A673 (cell line): ENCODE data around the gene DCC. TPM values are rescaled to one million over a fixed set of nuclear protein-coding genes. Genes with fewer than 3 reads are reported as not detected.

Experiments
- BruUV-seq: library from RNA; stranded (reverse); fragments of 400-500 nt; replicated peaks from 2 replicates; lab custom pipeline; 2021; lab: Mats Ljungman, UMichigan
- CTCF ChIA-PET: fragments of 300-600 bp; sonication (Branson Sonifier 250); formaldehyde crosslinking; loops from one replicate; lab custom pipeline; 2022; ENCODE audit warnings: antibody characterized with exemption; lab: Charles Lee
- POLR2A ChIA-PET: fragments of 300-600 bp; sonication (Branson Sonifier 250); formaldehyde crosslinking; loops from one replicate; lab custom pipeline; 2022; ENCODE audit warnings: antibody characterized with exemption; ENCODE audit not compliant: low non-redundant PET; lab: Charles Lee
- DNase-seq: peaks from one replicate; pipeline ENCODE4 v3.0.0-alpha.2; 2015; ENCODE audit warnings: low spot score
- H3K27ac ChIP-seq: fragments of 200-600 bp; sonication (generic); 2 replicates; pipeline ENCODE4 v1.5.1; 2016; ENCODE audit warnings: mixed run types, low read depth, mild to moderate bottlenecking, mixed read lengths, antibody characterized with exemption, low read length; ENCODE audit not compliant: poor library complexity, severe bottlenecking
- H3K27me3 ChIP-seq: fragments of 200-600 bp; sonication (generic); replicated peaks from 2 replicates; pipeline ENCODE4 v1.6.1; 2017; ENCODE audit warnings: mixed run types, low read depth, mild to moderate bottlenecking, mixed read lengths, antibody characterized with exemption, low read length; ENCODE audit not compliant: insufficient read depth, poor library complexity
- H3K36me3 ChIP-seq: fragments of 200-600 bp; sonication (generic); 2 replicates; pipeline ENCODE4 v1.6.1; 2016; ENCODE audit warnings: mixed run types, mild to moderate bottlenecking, mixed read lengths, antibody characterized with exemption, low read length; ENCODE audit not compliant: insufficient read depth, poor library complexity, severe bottlenecking
- H3K4me1 ChIP-seq: fragments of 200-600 bp; sonication (generic); 2 replicates; pipeline ENCODE4 v1.6.1; 2017; ENCODE audit warnings: mixed run types, mild to moderate bottlenecking, mixed read lengths, antibody characterized with exemption, low read length; ENCODE audit not compliant: insufficient read depth, poor library complexity, severe bottlenecking
- H3K4me3 ChIP-seq: fragments of 200-600 bp; sonication (generic); 2 replicates; pipeline ENCODE4 v1.5.1; 2016; ENCODE audit warnings: low read depth, mixed run types, mild to moderate bottlenecking, mixed read lengths, low read length; ENCODE audit not compliant: poor library complexity, severe bottlenecking
- H3K9me3 ChIP-seq: fragments of 200-600 bp; sonication (generic); 2 replicates; pipeline ENCODE4 v1.6.1; 2016; ENCODE audit warnings: mixed run types, low read depth, mild to moderate bottlenecking, mixed read lengths, antibody characterized with exemption, low read length; ENCODE audit not compliant: poor library complexity, severe bottlenecking
- EZH2 ChIP-seq: fragments of 200-600 bp; sonication (generic); IDR thresholded peaks from 2 replicates; pipeline ENCODE4 v1.6.1; 2017; ENCODE audit warnings: borderline replicate concordance, low read depth, mild to moderate bottlenecking, mixed read lengths, antibody characterized with exemption, low read length; ENCODE audit not compliant: poor library complexity, severe bottlenecking
- intact Hi-C: fragments of 100-400 bp; cut with micrococcal nuclease; formaldehyde crosslinking; loops from one replicate; pipeline ENCODE4 v1.10.0; 2022; ENCODE audit not compliant: unreplicated experiment
- total RNA-seq: library from RNA; stranded (reverse); gene quantifications from 2 replicates; pipeline ENCODE4 v1.2.3, GENCODE V29; 2021
- TF ChIP-seq, protein P1 (sequence below): fragments of 300-800, 200-600 bp; sonication (generic); conservative IDR thresholded peaks from 2 replicates; pipeline ENCODE4 v1.5.1; 2017; ENCODE audit warnings: low read depth, mild to moderate bottlenecking, antibody characterized with exemption, low read length, moderate library complexity, mixed read lengths

The DCC gene
- total RNA-seq, 1 experiment from 2014 or later: 93.0 TPM

DNA sequence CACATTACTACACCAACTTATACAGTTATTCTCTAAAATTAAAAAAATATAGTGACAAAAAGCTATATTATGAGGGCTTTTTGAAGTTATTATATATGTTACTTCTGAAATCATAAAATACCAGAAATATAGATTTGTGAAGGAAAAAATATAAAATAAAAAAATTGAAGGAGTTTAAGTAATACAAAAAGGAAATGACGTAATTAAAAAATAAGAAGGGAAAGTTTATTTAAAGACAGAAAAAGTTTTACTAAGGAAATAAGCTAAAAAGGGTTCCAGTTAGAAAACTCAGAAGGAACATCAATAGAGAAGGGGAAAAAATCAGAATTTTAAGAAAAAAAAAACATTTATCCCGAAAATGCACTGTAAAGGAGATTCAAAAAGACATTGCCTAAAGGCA is 1187.4 kb downstream of the DCC start:
- CTCF ChIA-PET: no interaction called here

DNA sequence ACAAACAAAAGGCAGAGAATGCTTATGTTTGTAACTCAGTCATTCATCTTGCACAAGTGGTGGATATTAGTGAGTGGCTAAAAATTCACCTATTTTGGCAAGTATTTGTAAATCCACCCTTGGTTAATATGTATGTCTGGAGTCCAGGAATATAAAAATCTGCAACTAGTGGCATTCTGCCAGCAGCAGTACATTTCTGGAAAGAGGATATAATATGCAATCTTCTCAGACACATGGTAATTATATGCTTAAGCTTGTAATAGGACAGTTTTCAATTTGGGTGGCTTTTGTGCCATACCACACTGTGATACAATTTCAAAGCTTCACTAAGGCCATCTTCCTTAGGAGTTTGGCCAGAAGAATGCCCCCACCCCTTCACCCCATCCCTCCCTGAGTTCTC is 1191.2 kb downstream of the DCC start:
- Histone ChIP-seq H3K27ac (no peak overlapping the region), H3K4me1 (peaks cover 12% of the 10 kb centered on the region), H3K4me3 (no peak overlapping the region), H3K27me3 (no peaks in the 10 kb centered on the region), H3K36me3 (no peaks in the 10 kb centered on the region), H3K9me3 (no peaks in the 10 kb centered on the region)
- ChIA-PET POLR2A (no interaction called here), CTCF (no interaction called here)
- BruUV-seq: TSS peak; percentile 12
- TF ChIP-seq EZH2: no peak
- TF ChIP-seq, protein P1, sequence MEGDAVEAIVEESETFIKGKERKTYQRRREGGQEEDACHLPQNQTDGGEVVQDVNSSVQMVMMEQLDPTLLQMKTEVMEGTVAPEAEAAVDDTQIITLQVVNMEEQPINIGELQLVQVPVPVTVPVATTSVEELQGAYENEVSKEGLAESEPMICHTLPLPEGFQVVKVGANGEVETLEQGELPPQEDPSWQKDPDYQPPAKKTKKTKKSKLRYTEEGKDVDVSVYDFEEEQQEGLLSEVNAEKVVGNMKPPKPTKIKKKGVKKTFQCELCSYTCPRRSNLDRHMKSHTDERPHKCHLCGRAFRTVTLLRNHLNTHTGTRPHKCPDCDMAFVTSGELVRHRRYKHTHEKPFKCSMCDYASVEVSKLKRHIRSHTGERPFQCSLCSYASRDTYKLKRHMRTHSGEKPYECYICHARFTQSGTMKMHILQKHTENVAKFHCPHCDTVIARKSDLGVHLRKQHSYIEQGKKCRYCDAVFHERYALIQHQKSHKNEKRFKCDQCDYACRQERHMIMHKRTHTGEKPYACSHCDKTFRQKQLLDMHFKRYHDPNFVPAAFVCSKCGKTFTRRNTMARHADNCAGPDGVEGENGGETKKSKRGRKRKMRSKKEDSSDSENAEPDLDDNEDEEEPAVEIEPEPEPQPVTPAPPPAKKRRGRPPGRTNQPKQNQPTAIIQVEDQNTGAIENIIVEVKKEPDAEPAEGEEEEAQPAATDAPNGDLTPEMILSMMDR: no peak
- intact Hi-C loops: no loop called here
- peak; percentile 10 for DNase-seq

More for the DNA sequence above, 1187.4 kb downstream of the DCC start:
- Histone ChIP-seq H3K4me1 (peaks cover 12% of the 10 kb centered on the region), H3K36me3 (no peaks in the 10 kb centered on the region), H3K4me3 (no peak overlapping the region), H3K27me3 (no peaks in the 10 kb centered on the region), H3K9me3 (no peaks in the 10 kb centered on the region), H3K27ac (no peak overlapping the region)
- POLR2A ChIA-PET: no interaction called here
- TF ChIP-seq EZH2: no peak
- no peak for DNase-seq
- no TSS peak for BruUV-seq
- intact Hi-C loops: no loop called here

DNA sequence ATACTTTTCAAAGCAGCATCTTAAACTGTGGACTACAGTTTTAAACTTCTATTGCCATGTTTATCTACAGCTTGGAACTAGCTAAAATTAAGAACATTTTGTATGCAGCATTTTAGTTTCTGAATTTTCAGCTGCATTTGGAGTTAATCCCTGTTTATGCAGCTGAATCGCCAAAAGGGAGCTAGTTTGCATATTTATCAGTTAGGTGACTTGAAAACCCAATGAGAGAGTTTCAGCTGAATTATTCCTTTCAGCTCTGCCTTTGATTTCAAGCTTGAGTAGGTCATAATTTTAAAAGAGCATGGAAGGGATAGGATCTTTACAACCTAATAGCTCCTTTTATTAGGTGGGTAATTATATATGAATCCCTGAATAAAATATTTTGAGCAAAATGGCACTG is 1191.9 kb downstream of the DCC start:
- DNase-seq: no peak
- TF ChIP-seq, protein P1: no peak
- TF ChIP-seq EZH2: no peak
- Histone ChIP-seq H3K4me3 (no peak overlapping the region), H3K27me3 (no peaks in the 10 kb centered on the region), H3K9me3 (no peaks in the 10 kb centered on the region), H3K27ac (no peak overlapping the region), H3K4me1 (peaks cover 14% of the 10 kb centered on the region), H3K36me3 (no peaks in the 10 kb centered on the region)
- intact Hi-C loops: no loop called here
- ChIA-PET POLR2A (no interaction called here), CTCF (no interaction called here)
- BruUV-seq: no TSS peak

DNA sequence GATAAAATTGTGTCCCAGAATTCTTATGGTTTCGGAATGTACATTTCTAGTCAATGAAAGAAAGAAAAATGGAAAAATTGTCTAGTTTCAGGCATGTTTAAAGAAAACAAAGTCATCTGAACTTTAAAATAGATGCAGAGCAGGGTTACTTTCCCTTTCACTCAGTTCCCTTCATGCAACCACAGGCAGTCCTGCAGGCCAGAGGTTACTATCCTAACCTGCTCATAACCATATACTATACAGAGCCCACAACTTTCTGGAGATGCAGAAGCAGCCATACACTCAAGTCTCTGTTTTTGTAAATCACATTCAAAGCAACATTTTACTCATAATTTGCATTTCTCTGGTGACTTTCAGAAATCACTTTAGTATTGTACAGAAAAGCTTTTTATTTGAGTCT is 1194.2 kb downstream of the DCC start:
- H3K9me3 ChIP-seq: no peaks in the 10 kb centered on the region
- POLR2A ChIA-PET: no interaction called here
- TF ChIP-seq, protein P1: no peak
- TF ChIP-seq EZH2: no peak
- no peak overlapping the region for H3K27ac ChIP-seq
- H3K4me1 ChIP-seq: peaks cover 15% of the 10 kb centered on the region
- DNase-seq: no peak
- CTCF ChIA-PET: no interaction called here
- no peak overlapping the region for H3K4me3 ChIP-seq
- intact Hi-C loops: no loop called here
- H3K27me3 ChIP-seq: no peaks in the 10 kb centered on the region
- BruUV-seq: no TSS peak
- no peaks in the 10 kb centered on the region for H3K36me3 ChIP-seq
